Activated naive CD4-positive, alpha-beta T cell treated with anti-CD3 and anti-CD28 coated beads for 36 hours (primary cell): ENCODE results near the gene TRMT10B. TPM values are rescaled to one million over a fixed set of nuclear protein-coding genes. Genes with fewer than 3 reads are reported as not detected.
"Not testable (repeated sequence)": the region's sequence is repeated elsewhere in the genome, so short reads cannot be mapped to it uniquely, and the experiment has no call there.

ENCODE experiments used
- CTCF ChIA-PET: fragments of 350-600 bp; sonication (Branson Sonifier 250); formaldehyde crosslinking; loops from one replicate; lab custom pipeline; 2021; ENCODE audit warnings: antibody characterized with exemption; lab: Charles Lee
- DNase-seq: peaks from one replicate; pipeline ENCODE4 v3.0.0-alpha.2; 2020
- H3K27ac Mint-ChIP-seq: one replicate; pipeline ENCODE4 v1.8.0; 2021; ENCODE audit warnings: mild to moderate bottlenecking, mixed read lengths
- H3K27me3 Mint-ChIP-seq: one replicate; pipeline ENCODE4 v1.8.0; 2021; ENCODE audit warnings: low read depth, mixed read lengths
- H3K36me3 Mint-ChIP-seq: one replicate; pipeline ENCODE4 v1.8.0; 2021; ENCODE audit warnings: low read depth, mixed read lengths
- H3K4me1 Mint-ChIP-seq: one replicate; pipeline ENCODE4 v1.8.0; 2021; ENCODE audit warnings: low read depth, mixed read lengths
- H3K4me3 Mint-ChIP-seq: one replicate; pipeline ENCODE4 v1.8.0; 2021; ENCODE audit warnings: mild to moderate bottlenecking, moderate library complexity, mixed read lengths
- H3K9me3 Mint-ChIP-seq: one replicate; pipeline ENCODE4 v1.8.0; 2021; ENCODE audit warnings: mixed read lengths
- intact Hi-C: fragments of 100-400 bp; cut with micrococcal nuclease; formaldehyde crosslinking; loops from one replicate; pipeline ENCODE4 v1.15.1; 2023
- total RNA-seq, 2 experiments: library from RNA; stranded (reverse); gene quantifications; one replicate each; pipeline ENCODE4 v1.2.3, GENCODE V29; 2021

TRMT10B gene
- total RNA-seq, 2 experiments from 2014 or later, result 8.1 to 9.5 TPM

DNA sequence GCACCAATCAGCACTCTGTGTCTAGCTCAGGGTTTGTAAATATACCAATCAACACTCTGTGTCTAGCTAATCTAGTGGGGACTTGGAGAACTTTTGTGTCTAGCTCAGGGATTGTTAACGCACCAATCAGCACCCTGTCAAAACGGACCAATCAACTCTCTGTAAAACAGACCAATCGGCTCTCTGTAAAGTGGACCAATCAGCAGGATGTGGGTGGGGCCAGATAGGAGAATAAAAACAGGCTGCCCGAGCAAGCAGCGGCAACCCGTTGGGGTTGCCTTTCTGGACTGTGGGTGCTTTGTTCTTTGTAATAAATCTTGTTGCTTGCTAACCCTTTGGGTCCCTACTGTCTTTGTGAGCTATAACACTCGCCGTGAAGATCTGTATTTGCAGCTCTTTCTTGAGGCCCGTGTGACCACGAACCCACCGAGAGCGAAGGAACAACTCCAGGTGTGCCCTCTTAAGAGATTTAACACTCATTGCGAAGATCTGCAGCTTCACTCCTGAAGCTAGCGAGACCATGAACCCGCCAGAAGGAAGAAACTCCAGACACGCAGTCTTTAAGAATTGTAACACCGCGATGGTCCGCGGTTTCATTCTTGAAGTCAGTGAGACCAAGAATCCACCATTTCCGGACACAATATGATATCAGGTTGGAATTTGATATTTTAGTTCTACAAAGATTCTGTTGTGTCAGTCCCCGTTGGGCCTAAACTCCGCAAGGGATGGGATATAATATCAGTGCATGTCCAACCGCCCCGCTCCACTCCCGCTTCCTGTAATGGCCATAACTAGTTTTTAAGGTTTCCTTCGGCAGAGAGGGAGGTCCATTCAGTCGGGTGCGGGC is 740 bp upstream of the TRMT10B start:
- intact Hi-C loops, result loop anchor here (1.0 to 5.0 kb wide), 3 partner anchors 47 to 266 kb away; partner anchors contain the start of genes DCAF10, POLR1E and SLC25A51
- Mint-ChIP-seq H3K27me3 (no peaks in the 10 kb centered on the region), H3K9me3 (no peaks in the 10 kb centered on the region), H3K4me1 (peaks cover 32% of the 10 kb centered on the region), H3K36me3 (peaks cover 3% of the 10 kb centered on the region), H3K27ac (peak overlapping the region; percentile 85), H3K4me3 (peak overlapping the region; percentile 96)
- CTCF ChIA-PET, result interaction anchor here (0.9 kb wide), 1 partner anchor 336 kb away, joined by 3 read pairs; no protein-coding TSS in a partner anchor
- DNase-seq, result peak; percentile 14

DNA sequence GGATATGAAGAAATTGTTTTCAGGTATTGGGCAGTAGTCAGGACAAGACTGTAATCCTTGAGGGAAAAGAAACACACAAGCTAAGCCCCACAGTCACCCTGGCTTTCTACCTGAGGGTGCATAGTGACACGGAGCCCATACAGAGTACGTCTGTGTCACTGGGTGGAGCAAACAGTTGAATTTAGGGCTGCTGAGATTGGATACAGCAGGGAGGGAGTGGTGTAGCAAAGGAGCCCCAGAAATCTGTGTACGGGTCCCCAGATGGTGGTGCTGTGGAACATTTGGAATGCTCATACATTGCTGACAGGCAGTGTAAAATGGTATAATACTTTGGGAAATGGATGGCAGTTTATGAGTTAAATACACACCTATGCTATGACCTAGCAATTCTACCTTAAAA is 5.1 kb downstream of the TRMT10B start:
- CTCF ChIA-PET, result no interaction called here
- no peaks in the 10 kb centered on the region for H3K27me3 Mint-ChIP-seq
- H3K27ac Mint-ChIP-seq, result no peak overlapping the region
- DNase-seq, result no peak
- H3K4me3 Mint-ChIP-seq, result no peak overlapping the region
- peaks cover 12% of the 10 kb centered on the region for H3K36me3 Mint-ChIP-seq
- no peaks in the 10 kb centered on the region for H3K9me3 Mint-ChIP-seq
- peaks cover 31% of the 10 kb centered on the region for H3K4me1 Mint-ChIP-seq
- intact Hi-C loops, result no loop called here

DNA sequence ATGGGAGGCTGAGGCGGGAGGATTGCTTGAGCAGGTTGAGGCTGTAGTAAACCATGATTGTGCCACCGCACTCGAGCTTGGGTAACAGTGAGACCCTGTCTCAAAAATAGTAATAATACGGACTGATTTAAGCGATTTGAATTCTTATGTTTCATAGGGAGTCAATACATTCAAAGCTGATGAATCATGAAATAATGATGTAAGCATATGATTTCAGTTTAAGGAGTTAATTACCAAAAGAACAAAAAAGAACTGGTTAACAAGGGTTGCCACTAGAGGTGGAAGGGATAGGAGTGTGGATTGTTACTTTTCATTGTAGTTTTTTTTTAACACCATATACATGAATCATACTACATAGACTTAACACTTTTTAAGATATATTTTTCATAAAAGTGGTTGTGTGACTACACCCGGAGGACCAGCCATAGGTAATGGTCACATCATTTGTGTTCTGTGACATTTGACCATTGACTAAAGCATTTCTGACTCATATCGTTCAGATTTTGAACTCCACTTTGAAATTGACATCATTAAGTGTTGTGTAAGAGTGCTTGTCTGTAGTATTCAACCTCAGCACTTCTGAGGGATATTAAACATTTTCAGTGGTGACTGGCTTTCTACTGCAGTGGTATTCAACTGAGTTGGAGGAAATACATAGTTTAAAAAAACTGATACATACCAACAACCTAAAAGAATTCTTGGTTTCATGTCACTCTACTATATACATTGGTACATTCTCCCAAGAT is 7.0 kb downstream of the TRMT10B start:
- CTCF ChIA-PET, result interaction anchor here (0.7 kb wide), 2 partner anchors 19 to 118 kb away, joined by 3 read pairs; no protein-coding TSS in a partner anchor
- Mint-ChIP-seq H3K4me3 (no peak overlapping the region), H3K36me3 (peaks cover 23% of the 10 kb centered on the region), H3K27ac (no peak overlapping the region), H3K9me3 (peaks cover 2% of the 10 kb centered on the region), H3K4me1 (peaks cover 15% of the 10 kb centered on the region), H3K27me3 (no peaks in the 10 kb centered on the region)
- DNase-seq, result no peak
- intact Hi-C loops, result no loop called here

DNA sequence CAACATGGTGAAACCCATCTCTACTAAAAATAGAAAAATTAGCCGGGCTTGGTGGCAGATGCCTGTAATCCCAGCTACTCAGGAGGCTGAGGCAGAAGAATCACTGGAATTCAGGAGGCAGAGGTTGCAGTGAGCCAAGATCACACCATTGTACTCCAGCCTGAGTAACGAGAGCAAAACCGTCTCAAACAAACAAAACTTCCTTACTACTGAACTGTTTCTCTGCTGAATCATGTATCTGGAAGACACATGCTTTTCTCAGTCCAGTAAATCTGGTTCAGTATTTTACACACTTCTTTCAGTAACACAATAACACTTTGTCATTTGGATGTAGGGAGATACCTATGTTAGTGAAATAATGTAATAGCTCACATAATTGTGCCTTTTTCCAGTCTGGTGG is 7.9 kb downstream of the TRMT10B start:
- intact Hi-C loops, result no loop called here
- DNase-seq, result no peak
- no peaks in the 10 kb centered on the region for H3K27me3 Mint-ChIP-seq
- H3K9me3 Mint-ChIP-seq, result peaks cover 2% of the 10 kb centered on the region
- peaks cover 27% of the 10 kb centered on the region for H3K36me3 Mint-ChIP-seq
- no peak overlapping the region for H3K4me3 Mint-ChIP-seq
- H3K4me1 Mint-ChIP-seq, result peaks cover 10% of the 10 kb centered on the region
- CTCF ChIA-PET, result no interaction called here
- H3K27ac Mint-ChIP-seq, result no peak overlapping the region

DNA sequence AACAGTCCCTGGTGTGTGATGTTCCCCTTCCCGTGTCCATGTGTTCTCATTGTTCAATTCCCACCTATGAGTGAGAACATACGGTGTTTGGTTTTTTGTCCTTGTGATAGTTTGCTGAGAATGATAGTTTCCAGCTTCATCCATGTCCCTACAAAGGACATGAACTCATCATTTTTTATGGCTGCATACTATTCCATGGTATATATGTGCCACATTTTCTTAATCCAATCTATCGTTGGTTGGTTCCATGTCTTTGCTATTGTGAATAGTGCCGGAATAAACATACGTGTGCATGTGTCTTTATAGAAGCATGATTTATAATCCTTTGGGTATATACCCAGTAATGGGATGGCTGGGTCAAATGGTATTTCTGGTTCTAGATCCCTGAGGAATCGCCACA is 11.7 kb downstream of the TRMT10B start:
- CTCF ChIA-PET, H3K27me3 Mint-ChIP-seq, H3K9me3 Mint-ChIP-seq, intact Hi-C loops, H3K27ac Mint-ChIP-seq, H3K4me3 Mint-ChIP-seq, H3K4me1 Mint-ChIP-seq, DNase-seq: not testable (repeated sequence)
- H3K36me3 Mint-ChIP-seq, result peaks cover 33% of the 10 kb centered on the region

DNA sequence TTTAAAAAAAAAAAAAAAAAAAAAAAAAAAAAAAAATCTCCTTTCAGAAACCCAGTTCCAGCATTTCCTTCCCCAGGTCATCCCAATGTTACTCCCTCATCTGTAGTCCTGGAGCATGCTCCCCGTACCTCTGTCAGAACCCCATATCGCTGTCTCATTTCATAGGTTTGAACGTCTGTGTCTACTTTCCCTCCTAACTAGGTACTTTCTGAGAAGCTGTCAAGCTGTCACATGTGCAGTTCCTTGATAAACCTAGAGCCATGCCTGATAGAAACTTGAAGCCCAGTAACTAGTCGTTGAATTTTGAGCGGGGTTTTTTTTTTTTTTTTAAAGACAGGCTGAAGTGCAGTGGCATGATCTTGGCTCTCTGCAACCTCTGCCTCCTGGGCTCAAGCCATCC is 15.7 kb downstream of the TRMT10B start:
- H3K4me3 Mint-ChIP-seq, result no peak overlapping the region
- no peak overlapping the region for H3K27ac Mint-ChIP-seq
- peaks cover 2% of the 10 kb centered on the region for H3K9me3 Mint-ChIP-seq
- no peaks in the 10 kb centered on the region for H3K4me1 Mint-ChIP-seq
- CTCF ChIA-PET, result interaction anchor here (0.6 to 1.3 kb wide), 2 partner anchors 16 to 21 kb away, joined by 3 to 4 read pairs; partner anchors contain the start of gene EXOSC3
- H3K27me3 Mint-ChIP-seq, result no peaks in the 10 kb centered on the region
- DNase-seq, result no peak
- intact Hi-C loops, result no loop called here
- peaks cover 25% of the 10 kb centered on the region for H3K36me3 Mint-ChIP-seq

DNA sequence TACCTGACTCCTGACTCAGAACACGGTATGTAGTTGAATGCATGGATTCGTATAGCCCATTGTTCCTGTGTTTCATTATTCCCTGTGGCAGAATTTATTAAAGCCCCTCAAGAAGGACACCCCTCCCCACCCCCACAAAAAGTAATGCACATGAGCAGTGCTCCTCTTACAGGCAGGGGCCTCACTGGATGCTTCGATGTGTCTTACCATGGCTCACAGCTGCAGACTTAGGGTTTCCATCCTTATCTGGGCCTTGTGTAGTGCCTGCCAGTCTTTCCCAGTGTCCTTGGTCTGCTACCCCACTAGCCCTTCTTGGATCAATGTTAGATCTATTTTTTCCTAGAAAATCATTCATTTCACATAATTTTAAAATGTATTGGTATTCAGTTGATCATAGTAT is 16.4 kb downstream of the TRMT10B start:
- DNase-seq, result no peak
- Mint-ChIP-seq H3K27ac (no peak overlapping the region), H3K4me1 (no peaks in the 10 kb centered on the region), H3K36me3 (peaks cover 21% of the 10 kb centered on the region), H3K4me3 (no peak overlapping the region), H3K9me3 (peaks cover 2% of the 10 kb centered on the region), H3K27me3 (no peaks in the 10 kb centered on the region)
- intact Hi-C loops, result no loop called here
- CTCF ChIA-PET, result no interaction called here

DNA sequence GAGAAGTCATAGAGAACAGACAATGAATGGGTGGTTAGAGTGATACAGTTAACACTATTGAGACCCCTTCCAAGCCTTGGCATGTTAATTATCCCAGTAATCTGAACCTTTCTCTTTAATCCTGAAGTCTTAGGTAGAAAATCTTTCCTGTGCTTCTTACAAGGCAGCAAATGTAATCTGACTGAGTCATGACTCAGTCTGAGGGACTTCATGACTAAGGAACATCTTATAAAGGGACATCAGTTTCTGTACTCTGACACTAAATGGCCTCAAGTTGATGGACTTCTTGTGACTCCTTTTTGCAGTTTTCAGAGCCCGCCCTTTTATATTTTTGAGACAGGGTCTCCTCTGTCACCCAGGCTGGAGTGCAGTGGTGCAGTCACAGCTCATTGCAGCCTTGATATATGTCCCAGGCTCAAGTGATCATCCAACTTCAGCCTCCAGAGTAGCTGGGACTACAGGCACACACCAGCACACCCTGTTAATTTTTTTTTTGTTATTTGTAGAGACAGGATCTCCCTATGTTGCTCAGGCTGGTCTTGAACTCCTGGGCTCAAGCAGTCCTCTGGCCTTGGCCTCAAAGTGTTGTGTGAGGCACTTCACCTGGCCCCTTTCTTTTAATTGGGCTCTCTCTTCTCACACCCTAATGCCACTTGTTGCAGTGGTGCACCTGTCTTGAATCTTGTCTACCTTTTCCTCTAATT is 21.8 kb downstream of the TRMT10B start:
- H3K27me3 Mint-ChIP-seq, result no peaks in the 10 kb centered on the region
- DNase-seq, result no peak
- no peaks in the 10 kb centered on the region for H3K9me3 Mint-ChIP-seq
- no peak overlapping the region for H3K4me3 Mint-ChIP-seq
- CTCF ChIA-PET, result no interaction called here
- intact Hi-C loops, result no loop called here
- peaks cover 6% of the 10 kb centered on the region for H3K4me1 Mint-ChIP-seq
- peak overlapping the region; percentile 57 for H3K27ac Mint-ChIP-seq
- peaks cover 28% of the 10 kb centered on the region for H3K36me3 Mint-ChIP-seq

DNA sequence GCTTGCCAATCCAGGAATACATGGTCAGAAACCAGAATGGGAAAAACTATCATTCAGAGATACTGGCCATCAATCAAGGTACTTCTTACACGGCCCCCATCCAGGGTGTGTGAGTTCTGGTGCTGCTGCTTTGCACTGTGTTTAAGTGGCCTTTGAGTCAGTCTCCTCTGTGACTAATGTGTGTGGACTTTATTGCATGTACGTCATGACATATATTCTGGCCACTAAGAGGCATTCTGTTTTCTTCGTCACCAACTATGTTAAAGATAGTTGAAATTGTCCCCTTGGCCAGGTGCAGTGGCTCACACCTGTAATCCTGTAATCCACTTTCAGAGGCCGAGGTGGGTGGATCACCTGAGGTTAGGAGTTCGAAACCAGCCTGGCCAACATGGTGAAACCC is 22.7 kb downstream of the TRMT10B start:
- CTCF ChIA-PET, result interaction anchor here (0.6 kb wide), 1 partner anchor 66 kb away, joined by 4 read pairs; no protein-coding TSS in a partner anchor
- DNase-seq, result no peak
- Mint-ChIP-seq H3K36me3 (peaks cover 37% of the 10 kb centered on the region), H3K27me3 (no peaks in the 10 kb centered on the region), H3K9me3 (no peaks in the 10 kb centered on the region), H3K4me1 (peaks cover 16% of the 10 kb centered on the region), H3K27ac (no peak overlapping the region), H3K4me3 (no peak overlapping the region)
- intact Hi-C loops, result no loop called here

DNA sequence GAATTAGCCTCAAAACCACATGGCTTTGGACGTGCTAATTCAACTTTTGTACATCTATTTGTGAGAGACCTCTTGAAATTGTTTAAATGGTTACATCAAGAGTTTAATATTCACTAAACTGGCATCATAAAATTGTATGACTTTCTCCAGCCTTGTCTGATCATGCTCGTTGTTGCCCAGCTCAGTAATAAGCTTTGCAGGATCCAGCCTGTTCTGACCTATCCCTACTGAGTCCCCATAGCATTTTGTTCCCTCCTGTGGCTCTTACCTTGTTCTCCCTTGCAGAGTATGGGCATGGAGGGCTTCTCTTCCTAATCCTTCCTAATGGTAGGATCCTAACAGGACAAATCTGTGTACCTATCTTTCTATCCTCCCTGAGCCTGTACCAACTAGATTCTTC is 24.9 kb downstream of the TRMT10B start:
- no peak overlapping the region for H3K4me3 Mint-ChIP-seq
- CTCF ChIA-PET, result interaction anchor here (0.6 kb wide), 1 partner anchor 290 kb away, joined by 5 read pairs; no protein-coding TSS in a partner anchor
- H3K36me3 Mint-ChIP-seq, result peaks cover 46% of the 10 kb centered on the region
- no peak for DNase-seq
- H3K27me3 Mint-ChIP-seq, result no peaks in the 10 kb centered on the region
- peak overlapping the region; percentile 39 for H3K27ac Mint-ChIP-seq
- no peaks in the 10 kb centered on the region for H3K9me3 Mint-ChIP-seq
- H3K4me1 Mint-ChIP-seq, result peaks cover 36% of the 10 kb centered on the region
- intact Hi-C loops, result no loop called here

DNA sequence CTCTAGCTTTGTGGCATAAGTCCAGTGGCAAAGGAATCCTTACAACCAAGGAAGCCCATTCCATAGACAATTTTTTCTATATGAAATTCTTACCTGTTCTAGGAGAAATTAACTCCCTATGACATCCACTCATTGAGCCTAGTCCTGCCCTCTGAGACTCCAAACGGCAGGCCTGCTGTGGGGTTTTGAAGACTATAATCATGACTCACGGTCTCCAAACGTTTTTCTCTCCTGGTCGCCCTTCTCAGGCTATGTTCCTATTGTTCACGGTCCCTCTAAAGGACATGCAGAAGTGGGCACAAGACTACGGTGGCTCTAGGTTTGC is 30.6 kb downstream of the TRMT10B start:
- CTCF ChIA-PET, result interaction anchor here (1.2 kb wide), 1 partner anchor 16 kb away, joined by 3 read pairs; no protein-coding TSS in a partner anchor
- peak overlapping the region; percentile 94 for H3K27ac Mint-ChIP-seq
- H3K4me1 Mint-ChIP-seq, result peaks cover 39% of the 10 kb centered on the region
- H3K27me3 Mint-ChIP-seq, result no peaks in the 10 kb centered on the region
- peaks cover 31% of the 10 kb centered on the region for H3K36me3 Mint-ChIP-seq
- intact Hi-C loops, result loop anchor here (2.0 to 5.0 kb wide), 2 partner anchors 192 to 297 kb away; partner anchors contain the start of gene TOMM5
- no peaks in the 10 kb centered on the region for H3K9me3 Mint-ChIP-seq
- peak overlapping the region; percentile 96 for H3K4me3 Mint-ChIP-seq
- DNase-seq, result peak; percentile 13
